Psoas muscle (tissue), 8 donors: ENCODE data around the gene AUTS2. TPM values are rescaled to one million over a fixed set of nuclear protein-coding genes. Genes with fewer than 3 reads are reported as not detected.

Experiments used
- ATAC-seq, 4 donors: fragments of 200-7000 bp; cut with Tn5 transposase; one replicate each; pipeline ENCODE4 v1.9.1; 2020; ENCODE audit warnings: moderate library complexity in 3 of 4, mild to moderate bottlenecking in 2 of 4
- DNase-seq, 2 donors: peaks; one replicate each; pipeline ENCODE4 v3.0.0-alpha.2; 2020
- H3K27ac ChIP-seq: fragments of 200-600 bp; one replicate; pipeline ENCODE4 v1.8.0; 2022
- H3K27me3 ChIP-seq, 3 donors: fragments of 200-600 bp in 1 of 3; one replicate each; pipeline versions ENCODE4 v1.6.1 to v1.8.0; 2013 to 2022; ENCODE audit warnings: low read length in 2 of 3, mild to moderate bottlenecking in 2 of 3, moderate library complexity in 1 of 3; ENCODE audit not compliant: insufficient read depth in 3 of 3
- H3K36me3 ChIP-seq, 2 donors: fragments of 200-600 bp in 1 of 2; one replicate each; pipeline versions ENCODE4 v1.6.1 to v1.8.0; 2013 to 2022; ENCODE audit warnings: low read depth in 1 of 2, mild to moderate bottlenecking in 1 of 2, moderate library complexity in 1 of 2; ENCODE audit not compliant: insufficient read depth in 1 of 2
- H3K4me1 ChIP-seq: fragments of 200-600 bp; one replicate; pipeline ENCODE4 v1.8.0; 2022
- H3K4me3 ChIP-seq: fragments of 200-600 bp; one replicate; pipeline ENCODE4 v1.8.0; 2022; ENCODE audit warnings: mild to moderate bottlenecking
- H3K9me3 ChIP-seq: fragments of 200-600 bp; one replicate; pipeline ENCODE4 v1.8.0; 2022
- WGBS, 3 donors: extraction: QIAGEN DNeasy Blood & Tissue Kit; methylation state at CpG; one replicate each; pipeline versions ENCODE4 v1.1.6 to v1.1.7; 2013; 5-methylcytosine and 5-hydroxymethylcytosine counted together
- intact Hi-C, 2 donors: fragments of 100-400 bp; cut with DNase I; formaldehyde crosslinking; loops; one replicate each; pipeline versions ENCODE4 v1.11.0 to v1.14.2; 2022
- polyA plus RNA-seq, 3 donors: library from polyadenylated mRNA; stranded (reverse); fragments of 200-250 nt; gene quantifications; one replicate each; pipeline ENCODE4 v1.2.3, GENCODE V29; 2013
- total RNA-seq, 4 donors: library from RNA; stranded (reverse); fragmentation: NEBNext Ultra II Directional in 2 of 4; extraction: Animal tissue kit (Norgen Biotek cat#: 25700) in 2 of 4; gene quantifications; one replicate each; pipeline versions ENCODE4 v1.2.1 to v1.2.4, GENCODE V29; 2021 to 2023
- TF ChIP-seq, protein P1 (sequence below): fragments of 200-600 bp; IDR thresholded peaks from one replicate; pipeline ENCODE4 v1.8.0; 2022; ENCODE audit warnings: antibody characterized with exemption
- donor health status: healthy with polysubstance abuse.
- donor health status: DM: no; HTN: no; CAD: no; lungs with moderate emphysema.
- donor health status: Bipolar disorder and iron deficiency.
- donor health status: healthy.
- donor health status: DM: yes; HTN: yes; CAD: no.
- donor health status: DM: no; HTN: no; CAD: no.
- donor health status: DM: no; HTN: no; CAD: no.
- donor health status: DM: yes; HTN: yes; CAD: no.

Gene AUTS2
- total and polyA plus RNA-seq, 7 donors: 5.0 to 33.5 (median 14.3) TPM

DNA sequence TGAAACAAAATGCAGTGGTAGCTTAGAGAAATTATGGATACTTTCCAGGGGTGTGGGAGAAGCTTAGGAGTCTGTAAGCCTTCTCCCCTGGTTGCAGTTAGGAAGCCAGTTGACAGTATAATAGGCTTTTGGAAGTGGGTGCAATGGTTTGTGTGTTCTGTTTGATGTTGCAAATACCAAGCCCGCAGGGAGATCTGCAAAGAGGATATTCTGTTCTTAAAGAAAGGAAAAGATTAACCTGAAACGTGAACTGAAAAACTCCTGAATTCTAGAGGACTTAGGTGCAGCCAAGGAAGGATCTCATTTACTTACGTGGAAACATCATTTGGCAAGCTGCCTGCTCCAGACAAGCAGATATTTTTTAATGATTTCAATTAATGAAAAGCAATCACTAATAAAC is 496.6 kb downstream of the AUTS2 start:
- Histone ChIP-seq H3K27ac (no peak overlapping the region), H3K27me3 (no peaks in the 10 kb centered on the region), H3K4me3 (no peak overlapping the region), H3K36me3 (no peaks in the 10 kb centered on the region), H3K9me3 (no peaks in the 10 kb centered on the region), H3K4me1 (peaks cover 42% of the 10 kb centered on the region)
- TF ChIP-seq, protein P1, sequence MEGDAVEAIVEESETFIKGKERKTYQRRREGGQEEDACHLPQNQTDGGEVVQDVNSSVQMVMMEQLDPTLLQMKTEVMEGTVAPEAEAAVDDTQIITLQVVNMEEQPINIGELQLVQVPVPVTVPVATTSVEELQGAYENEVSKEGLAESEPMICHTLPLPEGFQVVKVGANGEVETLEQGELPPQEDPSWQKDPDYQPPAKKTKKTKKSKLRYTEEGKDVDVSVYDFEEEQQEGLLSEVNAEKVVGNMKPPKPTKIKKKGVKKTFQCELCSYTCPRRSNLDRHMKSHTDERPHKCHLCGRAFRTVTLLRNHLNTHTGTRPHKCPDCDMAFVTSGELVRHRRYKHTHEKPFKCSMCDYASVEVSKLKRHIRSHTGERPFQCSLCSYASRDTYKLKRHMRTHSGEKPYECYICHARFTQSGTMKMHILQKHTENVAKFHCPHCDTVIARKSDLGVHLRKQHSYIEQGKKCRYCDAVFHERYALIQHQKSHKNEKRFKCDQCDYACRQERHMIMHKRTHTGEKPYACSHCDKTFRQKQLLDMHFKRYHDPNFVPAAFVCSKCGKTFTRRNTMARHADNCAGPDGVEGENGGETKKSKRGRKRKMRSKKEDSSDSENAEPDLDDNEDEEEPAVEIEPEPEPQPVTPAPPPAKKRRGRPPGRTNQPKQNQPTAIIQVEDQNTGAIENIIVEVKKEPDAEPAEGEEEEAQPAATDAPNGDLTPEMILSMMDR: no peak
- DNase-seq (no peak), ATAC-seq (no peak)
- 69 to 83% (median 74%) methylated on average over 3 of the region's 3 CpGs for WGBS, 3 donors
- intact Hi-C loops: loop anchor here in 1 of 2 donors (5.0 kb wide), 2 partner anchors 47 to 62 kb away; no protein-coding TSS in a partner anchor

DNA sequence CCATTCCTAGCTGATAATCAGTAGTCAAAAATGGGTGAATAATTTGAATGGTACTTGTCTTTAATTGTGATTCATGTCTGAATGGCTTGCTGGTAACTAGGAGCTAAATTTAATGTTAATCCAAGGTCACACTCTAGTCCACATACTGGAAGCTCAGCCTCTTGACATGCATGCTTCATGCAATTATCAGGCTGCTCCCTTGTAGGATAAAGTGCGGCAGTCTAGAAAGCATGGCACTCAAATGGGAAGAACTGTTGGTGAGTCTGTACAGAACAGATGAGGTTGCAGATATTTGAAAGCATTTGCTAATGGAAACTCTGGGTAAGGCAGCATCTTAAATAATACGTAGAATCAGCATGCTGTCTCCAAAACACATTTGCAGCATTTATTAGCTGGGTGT is 499.4 kb downstream of the AUTS2 start:
- TF ChIP-seq, protein P1: no peak
- no peaks in the 10 kb centered on the region for H3K36me3 ChIP-seq
- no peaks in the 10 kb centered on the region for H3K9me3 ChIP-seq
- H3K27ac ChIP-seq: no peak overlapping the region
- DNase-seq (no peak), ATAC-seq (no peak)
- no peak overlapping the region for H3K4me3 ChIP-seq
- intact Hi-C loops: loop anchor here in 1 of 2 donors (5.0 kb wide), 1 partner anchor 45 kb away; no protein-coding TSS in a partner anchor
- no peaks in the 10 kb centered on the region for H3K27me3 ChIP-seq
- H3K4me1 ChIP-seq: peaks cover 24% of the 10 kb centered on the region
- 77 to 90% (median 84%) methylated on average over 2 of the region's 2 CpGs for WGBS, 3 donors

- no peak overlapping the region for H3K27ac ChIP-seq
- intact Hi-C loops: loop anchor here in 1 of 2 donors (5.0 kb wide), 1 partner anchor 44 kb away; no protein-coding TSS in a partner anchor
- no peaks in the 10 kb centered on the region for H3K9me3 ChIP-seq
- 46 to 53% (median 49%) methylated on average over 3 of the region's 3 CpGs for WGBS, 3 donors
- TF ChIP-seq, protein P1: no peak
- H3K4me1 ChIP-seq: peaks cover 19% of the 10 kb centered on the region
- no peak for ATAC-seq
- no peaks in the 10 kb centered on the region for H3K36me3 ChIP-seq
- H3K4me3 ChIP-seq: no peak overlapping the region
- no peak for DNase-seq
- H3K27me3 ChIP-seq: no peaks in the 10 kb centered on the region
Measured at GRCh38 chr7:70098133-70098561, 499.9 kb downstream of the AUTS2 start.

- ATAC-seq (no peak), DNase-seq (no peak)
- Histone ChIP-seq H3K4me1 (peaks cover 10% of the 10 kb centered on the region), H3K9me3 (no peaks in the 10 kb centered on the region), H3K27me3 (no peaks in the 10 kb centered on the region), H3K4me3 (no peak overlapping the region), H3K36me3 (no peaks in the 10 kb centered on the region), H3K27ac (no peak overlapping the region)
- 74 to 79% (median 75%) methylated on average over 7 of the region's 7 CpGs for WGBS, 3 donors
- TF ChIP-seq, protein P1: no peak
- intact Hi-C loops: loop anchor here in 1 of 2 donors (5.0 kb wide), 1 partner anchor 43 kb away; no protein-coding TSS in a partner anchor
Measured at GRCh38 chr7:70098905-70099672, 500.8 kb downstream of the AUTS2 start.
